H9 (cell line): ENCODE results near the gene EPHA4. TPM values are rescaled to one million over a fixed set of nuclear protein-coding genes. Genes with fewer than 3 reads are reported as not detected.

ENCODE experiments used
- DNase-seq: peaks from one replicate; pipeline ENCODE4 v3.0.0-alpha.2; 2017
- H2AFZ ChIP-seq: one replicate; pipeline ENCODE4 v1.6.1; 2013; ENCODE audit warnings: mild to moderate bottlenecking, low read length, control low read depth, moderate library complexity
- H2AK5ac ChIP-seq: 2 replicates; pipeline ENCODE4 v1.6.1; 2013; ENCODE audit warnings: low read length, control low read depth, mixed read lengths; ENCODE audit not compliant: insufficient read length
- H2BK120ac ChIP-seq: one replicate; pipeline ENCODE4 v1.6.1; 2013; ENCODE audit warnings: low read depth, mild to moderate bottlenecking, low read length, control low read depth, inconsistent platforms; ENCODE audit not compliant: poor library complexity, severe bottlenecking
- H2BK12ac ChIP-seq: 2 replicates; pipeline ENCODE4 v1.6.1; 2013; ENCODE audit warnings: low read length, control low read depth, mixed read lengths, low read depth; ENCODE audit not compliant: insufficient read length
- H2BK15ac ChIP-seq: 2 replicates; pipeline ENCODE4 v1.6.1; 2013; ENCODE audit warnings: low read depth, low read length, control low read depth
- H2BK20ac ChIP-seq: one replicate; pipeline ENCODE4 v1.6.1; 2013; ENCODE audit warnings: low read depth, mild to moderate bottlenecking, low read length, control low read depth, inconsistent platforms; ENCODE audit not compliant: poor library complexity, severe bottlenecking
- H2BK5ac ChIP-seq: 2 replicates; pipeline ENCODE4 v1.6.1; 2013; ENCODE audit warnings: low read length, control low read depth, mixed read lengths; ENCODE audit not compliant: insufficient read length
- H3K14ac ChIP-seq: 2 replicates; pipeline ENCODE4 v1.6.1; 2013; ENCODE audit warnings: low read length, control low read depth; ENCODE audit not compliant: insufficient read depth
- H3K18ac ChIP-seq: 2 replicates; pipeline ENCODE4 v1.6.1; 2013; ENCODE audit warnings: low read depth, mild to moderate bottlenecking, mixed read lengths, low read length, control low read depth; ENCODE audit not compliant: insufficient read length
- H3K23ac ChIP-seq: 2 replicates; pipeline ENCODE4 v1.6.1; 2013; ENCODE audit warnings: low read length, control low read depth, mixed read lengths, low read depth; ENCODE audit not compliant: insufficient read length
- H3K23me2 ChIP-seq: 2 replicates; pipeline ENCODE4 v1.6.1; 2013; ENCODE audit warnings: low read depth, mild to moderate bottlenecking, mixed read lengths, low read length, control low read depth; ENCODE audit not compliant: insufficient read length, poor library complexity, severe bottlenecking
- H3K27ac ChIP-seq: 2 replicates; pipeline ENCODE4 v1.5.1; 2013; ENCODE audit warnings: low read length, control low read depth, mixed read lengths, low read depth; ENCODE audit not compliant: insufficient read length
- H3K27me3 ChIP-seq: 2 replicates; pipeline ENCODE4 v1.6.1; 2013; ENCODE audit warnings: low read length, control low read depth, inconsistent platforms; ENCODE audit not compliant: insufficient read depth
- H3K4ac ChIP-seq: 2 replicates; pipeline ENCODE4 v1.6.1; 2013; ENCODE audit warnings: low read depth, mild to moderate bottlenecking, control low read depth, inconsistent platforms, low read length, moderate library complexity
- H3K4me1 ChIP-seq: 2 replicates; pipeline ENCODE4 v1.6.1; 2013; ENCODE audit warnings: low read length, control low read depth, inconsistent platforms; ENCODE audit not compliant: insufficient read depth
- H3K4me2 ChIP-seq: 2 replicates; pipeline ENCODE4 v1.6.1; 2013; ENCODE audit warnings: low read length, control low read depth, mixed read lengths; ENCODE audit not compliant: insufficient read length, insufficient read depth
- H3K56ac ChIP-seq: 2 replicates; pipeline ENCODE4 v1.6.1; 2013; ENCODE audit warnings: low read depth, mild to moderate bottlenecking, mixed read lengths, low read length, control low read depth; ENCODE audit not compliant: insufficient read length
- H3K79me1 ChIP-seq: 2 replicates; pipeline ENCODE4 v1.6.1; 2013; ENCODE audit warnings: low read depth, mild to moderate bottlenecking, moderate library complexity, low read length, control low read depth, inconsistent platforms; ENCODE audit not compliant: insufficient read depth, poor library complexity, severe bottlenecking
- H3K79me2 ChIP-seq: 2 replicates; pipeline ENCODE4 v1.6.1; 2013; ENCODE audit warnings: low read length, control low read depth, inconsistent platforms; ENCODE audit not compliant: insufficient read depth
- H3K9ac ChIP-seq: 2 replicates; pipeline ENCODE4 v1.6.1; 2013; ENCODE audit warnings: low read length, control low read depth, mixed read lengths; ENCODE audit not compliant: insufficient read length; ENCODE audit errors: extremely low read depth
- H3K9me3 ChIP-seq: one replicate; pipeline ENCODE4 v1.6.1; 2013; ENCODE audit warnings: low read depth, low read length, inconsistent platforms; ENCODE audit not compliant: control insufficient read depth
- H3T11ph ChIP-seq: one replicate; pipeline ENCODE4 v1.6.1; 2013; ENCODE audit warnings: mild to moderate bottlenecking, low read length, control low read depth, inconsistent platforms
- H4K20me1 ChIP-seq: one replicate; pipeline ENCODE4 v1.6.1; 2013; ENCODE audit not compliant: control insufficient read depth, insufficient read length, insufficient read depth
- H4K5ac ChIP-seq: 2 replicates; pipeline ENCODE4 v1.6.1; 2013; ENCODE audit warnings: low read depth, mild to moderate bottlenecking, mixed read lengths, low read length, control low read depth; ENCODE audit not compliant: insufficient read length
- H4K8ac ChIP-seq: replicated peaks from 2 replicates; pipeline ENCODE4 v1.6.1; 2013; ENCODE audit warnings: low read length, control low read depth, mixed read lengths, low read depth; ENCODE audit not compliant: insufficient read length
- H4K91ac ChIP-seq: 2 replicates; pipeline ENCODE4 v1.6.1; 2013; ENCODE audit warnings: low read depth, mild to moderate bottlenecking, moderate library complexity, mixed read lengths, low read length, control low read depth; ENCODE audit not compliant: insufficient read length
- H3K27ac Mint-ChIP-seq, 3 experiments: 2 replicates in 2 of 3; 3 replicates in 1 of 3; pipeline ENCODE4 v1.8.0; 2020 to 2021; ENCODE audit warnings: mixed read lengths in 3 of 3, mild to moderate bottlenecking in 1 of 3, moderate library complexity in 1 of 3
- H3K27me3 Mint-ChIP-seq: 2 replicates; pipeline ENCODE4 v1.8.0; 2021; ENCODE audit warnings: low read depth, mild to moderate bottlenecking, moderate library complexity, mixed read lengths
- H3K36me3 Mint-ChIP-seq, 3 experiments: 2 replicates in 2 of 3; 3 replicates in 1 of 3; pipeline ENCODE4 v1.8.0; 2020 to 2021; ENCODE audit warnings: low read depth in 3 of 3, mixed read lengths in 3 of 3; ENCODE audit not compliant: insufficient read depth in 1 of 3
- H3K4me1 Mint-ChIP-seq, 2 experiments: 2 replicates each; pipeline ENCODE4 v1.8.0; 2020; ENCODE audit warnings: mixed read lengths in 2 of 2
- H3K4me3 Mint-ChIP-seq, 2 experiments: 2 replicates in 1 of 2; 3 replicates in 1 of 2; pipeline ENCODE4 v1.8.0; 2020 to 2021; ENCODE audit warnings: mild to moderate bottlenecking in 2 of 2, mixed read lengths in 2 of 2, moderate library complexity in 1 of 2
- H3K9me3 Mint-ChIP-seq, 2 experiments: 2 replicates in 1 of 2; 3 replicates in 1 of 2; pipeline ENCODE4 v1.8.0; 2020; ENCODE audit warnings: mild to moderate bottlenecking in 2 of 2, mixed read lengths in 2 of 2, moderate library complexity in 1 of 2
- WGBS: extraction: QIAGEN DNeasy Blood & Tissue Kit; methylation state at CpG from one replicate; pipeline ENCODE4 v1.1.7; 2013; ENCODE audit warnings: missing lambda C conversion rate, low lambda C conversion rate, mixed read lengths; ENCODE audit not compliant: insufficient read length; ENCODE audit errors: extremely low coverage; 5-methylcytosine and 5-hydroxymethylcytosine counted together
- total RNA-seq: library from RNA; stranded (reverse); gene quantifications from 2 replicates; pipeline ENCODE4 v1.2.1, GENCODE V29; 2021
- TF ChIP-seq, protein P1 (sequence below): fragments of 200-600 bp; sonication (generic); conservative IDR thresholded peaks from 3 replicates; pipeline ENCODE4 v1.8.0; 2021; ENCODE audit warnings: antibody characterized with exemption, mild to moderate bottlenecking

Gene EPHA4
- total RNA-seq, 1 experiment from 2014 or later = 25.1 TPM

DNA sequence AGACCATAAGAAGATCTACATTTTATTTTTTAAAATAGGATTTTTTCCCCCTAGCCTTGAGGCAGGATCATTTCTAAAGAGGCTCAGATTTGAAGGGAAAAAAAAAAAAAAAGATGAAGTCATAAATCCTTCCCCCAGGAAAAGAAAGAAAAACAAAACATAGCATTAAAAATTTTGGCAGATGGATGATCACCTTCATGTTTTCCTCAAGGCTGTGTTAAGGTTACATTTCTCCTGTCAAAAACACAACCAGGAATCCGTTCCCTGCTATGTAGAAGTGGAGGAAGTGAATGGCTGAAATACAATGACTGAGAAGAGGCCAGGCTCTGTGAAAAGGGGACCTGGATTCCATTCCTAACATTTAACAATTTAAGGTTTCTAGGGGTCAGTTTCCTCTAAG, 56.2 kb downstream of the EPHA4 start:
- Histone ChIP-seq H3K79me1 (no peaks in the 10 kb centered on the region), H4K8ac (no peak overlapping the region), H3K4me2 (no peak overlapping the region), H3K27ac (no peak overlapping the region), H3K23me2 (no peaks in the 10 kb centered on the region), H4K91ac (no peak overlapping the region), H2AFZ (no peak overlapping the region), H3K9me3 (no peaks in the 10 kb centered on the region), H2BK120ac (no peak overlapping the region), H2BK12ac (no peak overlapping the region), H4K5ac (no peak overlapping the region), H2AK5ac (no peak overlapping the region), H3K56ac (no peak overlapping the region), H2BK20ac (no peak overlapping the region), H3K9ac (no peak overlapping the region), H3K4me1 (peaks cover 2% of the 10 kb centered on the region; the same call in 1 of the 2 replicates), H3K27me3 (no peaks in the 10 kb centered on the region), H3K4ac (no peak overlapping the region), H3K14ac (no peak overlapping the region), H3K23ac (no peak overlapping the region), H2BK15ac (no peak overlapping the region), H3K18ac (no peak overlapping the region), H2BK5ac (no peak overlapping the region), H3K79me2 (no peaks in the 10 kb centered on the region), H3T11ph (no peak overlapping the region), H4K20me1 (no peaks in the 10 kb centered on the region)
- Mint-ChIP-seq H3K4me1 (peaks cover 34 to 44% of the 10 kb centered on the region in 2 experiments), H3K27me3 (no peaks in the 10 kb centered on the region), H3K27ac (no peak overlapping the region), H3K36me3 (no peaks in the 10 kb centered on the region), H3K9me3 (no peaks in the 10 kb centered on the region), H3K4me3 (no peak overlapping the region)
- TF ChIP-seq, protein P1, sequence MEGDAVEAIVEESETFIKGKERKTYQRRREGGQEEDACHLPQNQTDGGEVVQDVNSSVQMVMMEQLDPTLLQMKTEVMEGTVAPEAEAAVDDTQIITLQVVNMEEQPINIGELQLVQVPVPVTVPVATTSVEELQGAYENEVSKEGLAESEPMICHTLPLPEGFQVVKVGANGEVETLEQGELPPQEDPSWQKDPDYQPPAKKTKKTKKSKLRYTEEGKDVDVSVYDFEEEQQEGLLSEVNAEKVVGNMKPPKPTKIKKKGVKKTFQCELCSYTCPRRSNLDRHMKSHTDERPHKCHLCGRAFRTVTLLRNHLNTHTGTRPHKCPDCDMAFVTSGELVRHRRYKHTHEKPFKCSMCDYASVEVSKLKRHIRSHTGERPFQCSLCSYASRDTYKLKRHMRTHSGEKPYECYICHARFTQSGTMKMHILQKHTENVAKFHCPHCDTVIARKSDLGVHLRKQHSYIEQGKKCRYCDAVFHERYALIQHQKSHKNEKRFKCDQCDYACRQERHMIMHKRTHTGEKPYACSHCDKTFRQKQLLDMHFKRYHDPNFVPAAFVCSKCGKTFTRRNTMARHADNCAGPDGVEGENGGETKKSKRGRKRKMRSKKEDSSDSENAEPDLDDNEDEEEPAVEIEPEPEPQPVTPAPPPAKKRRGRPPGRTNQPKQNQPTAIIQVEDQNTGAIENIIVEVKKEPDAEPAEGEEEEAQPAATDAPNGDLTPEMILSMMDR = no peak
- no CpG with 5 or more reads among the region's 1 CpG for WGBS
- DNase-seq = no peak
